ENCODE measurements around the gene ATP5ME. TPM values are rescaled to one million over a fixed set of nuclear protein-coding genes. Genes with fewer than 3 reads are reported as not detected.

ATP5ME gene
- total and polyA plus RNA-seq, 2 of the 13 experiments (the other 11 are each of a cell fraction or from before 2014, with no cell fraction given): 305 to 753 TPM

GRCh38 chr4:687048-687970 is 13.2 kb upstream of the ATP5ME start (continued):
- TF ChIP-seq, protein P1, sequence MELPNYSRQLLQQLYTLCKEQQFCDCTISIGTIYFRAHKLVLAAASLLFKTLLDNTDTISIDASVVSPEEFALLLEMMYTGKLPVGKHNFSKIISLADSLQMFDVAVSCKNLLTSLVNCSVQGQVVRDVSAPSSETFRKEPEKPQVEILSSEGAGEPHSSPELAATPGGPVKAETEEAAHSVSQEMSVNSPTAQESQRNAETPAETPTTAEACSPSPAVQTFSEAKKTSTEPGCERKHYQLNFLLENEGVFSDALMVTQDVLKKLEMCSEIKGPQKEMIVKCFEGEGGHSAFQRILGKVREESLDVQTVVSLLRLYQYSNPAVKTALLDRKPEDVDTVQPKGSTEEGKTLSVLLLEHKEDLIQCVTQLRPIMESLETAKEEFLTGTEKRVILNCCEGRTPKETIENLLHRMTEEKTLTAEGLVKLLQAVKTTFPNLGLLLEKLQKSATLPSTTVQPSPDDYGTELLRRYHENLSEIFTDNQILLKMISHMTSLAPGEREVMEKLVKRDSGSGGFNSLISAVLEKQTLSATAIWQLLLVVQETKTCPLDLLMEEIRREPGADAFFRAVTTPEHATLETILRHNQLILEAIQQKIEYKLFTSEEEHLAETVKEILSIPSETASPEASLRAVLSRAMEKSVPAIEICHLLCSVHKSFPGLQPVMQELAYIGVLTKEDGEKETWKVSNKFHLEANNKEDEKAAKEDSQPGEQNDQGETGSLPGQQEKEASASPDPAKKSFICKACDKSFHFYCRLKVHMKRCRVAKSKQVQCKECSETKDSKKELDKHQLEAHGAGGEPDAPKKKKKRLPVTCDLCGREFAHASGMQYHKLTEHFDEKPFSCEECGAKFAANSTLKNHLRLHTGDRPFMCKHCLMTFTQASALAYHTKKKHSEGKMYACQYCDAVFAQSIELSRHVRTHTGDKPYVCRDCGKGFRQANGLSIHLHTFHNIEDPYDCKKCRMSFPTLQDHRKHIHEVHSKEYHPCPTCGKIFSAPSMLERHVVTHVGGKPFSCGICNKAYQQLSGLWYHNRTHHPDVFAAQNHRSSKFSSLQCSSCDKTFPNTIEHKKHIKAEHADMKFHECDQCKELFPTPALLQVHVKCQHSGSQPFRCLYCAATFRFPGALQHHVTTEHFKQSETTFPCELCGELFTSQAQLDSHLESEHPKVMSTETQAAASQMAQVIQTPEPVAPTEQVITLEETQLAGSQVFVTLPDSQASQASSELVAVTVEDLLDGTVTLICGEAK (IDR thresholded peaks at IDR 0.05): no peak
- TF ChIP-seq, protein P1 (CRISPR knock-in tag; IDR thresholded peaks at IDR 0.05): no peak
- peak; percentile 61 for TF ChIP-seq RBM39 (IDR thresholded peaks at IDR 0.05; ENCODE audit: low read depth, low read length, poor library complexity, severe bottlenecking)
- no peak; the same call in 1 of the 2 replicates for TF ChIP-seq REPIN1 (CRISPR knock-in tag; IDR thresholded peaks at IDR 0.05; ENCODE audit: borderline replicate concordance, low read depth)
- peak; percentile 68; the same call in 1 of the 2 replicates for TF ChIP-seq POGZ (CRISPR knock-in tag; IDR thresholded peaks at IDR 0.05)
- TF ChIP-seq MIER3 (CRISPR knock-in tag; IDR thresholded peaks at IDR 0.05; ENCODE audit: borderline replicate concordance): no peak
- TF ChIP-seq ATM (IDR thresholded peaks at IDR 0.05; ENCODE audit: borderline replicate concordance): no peak
- TF ChIP-seq ZNF207 (IDR thresholded peaks at IDR 0.05; ENCODE audit: borderline replicate concordance): no peak
- TF ChIP-seq, protein P2, sequence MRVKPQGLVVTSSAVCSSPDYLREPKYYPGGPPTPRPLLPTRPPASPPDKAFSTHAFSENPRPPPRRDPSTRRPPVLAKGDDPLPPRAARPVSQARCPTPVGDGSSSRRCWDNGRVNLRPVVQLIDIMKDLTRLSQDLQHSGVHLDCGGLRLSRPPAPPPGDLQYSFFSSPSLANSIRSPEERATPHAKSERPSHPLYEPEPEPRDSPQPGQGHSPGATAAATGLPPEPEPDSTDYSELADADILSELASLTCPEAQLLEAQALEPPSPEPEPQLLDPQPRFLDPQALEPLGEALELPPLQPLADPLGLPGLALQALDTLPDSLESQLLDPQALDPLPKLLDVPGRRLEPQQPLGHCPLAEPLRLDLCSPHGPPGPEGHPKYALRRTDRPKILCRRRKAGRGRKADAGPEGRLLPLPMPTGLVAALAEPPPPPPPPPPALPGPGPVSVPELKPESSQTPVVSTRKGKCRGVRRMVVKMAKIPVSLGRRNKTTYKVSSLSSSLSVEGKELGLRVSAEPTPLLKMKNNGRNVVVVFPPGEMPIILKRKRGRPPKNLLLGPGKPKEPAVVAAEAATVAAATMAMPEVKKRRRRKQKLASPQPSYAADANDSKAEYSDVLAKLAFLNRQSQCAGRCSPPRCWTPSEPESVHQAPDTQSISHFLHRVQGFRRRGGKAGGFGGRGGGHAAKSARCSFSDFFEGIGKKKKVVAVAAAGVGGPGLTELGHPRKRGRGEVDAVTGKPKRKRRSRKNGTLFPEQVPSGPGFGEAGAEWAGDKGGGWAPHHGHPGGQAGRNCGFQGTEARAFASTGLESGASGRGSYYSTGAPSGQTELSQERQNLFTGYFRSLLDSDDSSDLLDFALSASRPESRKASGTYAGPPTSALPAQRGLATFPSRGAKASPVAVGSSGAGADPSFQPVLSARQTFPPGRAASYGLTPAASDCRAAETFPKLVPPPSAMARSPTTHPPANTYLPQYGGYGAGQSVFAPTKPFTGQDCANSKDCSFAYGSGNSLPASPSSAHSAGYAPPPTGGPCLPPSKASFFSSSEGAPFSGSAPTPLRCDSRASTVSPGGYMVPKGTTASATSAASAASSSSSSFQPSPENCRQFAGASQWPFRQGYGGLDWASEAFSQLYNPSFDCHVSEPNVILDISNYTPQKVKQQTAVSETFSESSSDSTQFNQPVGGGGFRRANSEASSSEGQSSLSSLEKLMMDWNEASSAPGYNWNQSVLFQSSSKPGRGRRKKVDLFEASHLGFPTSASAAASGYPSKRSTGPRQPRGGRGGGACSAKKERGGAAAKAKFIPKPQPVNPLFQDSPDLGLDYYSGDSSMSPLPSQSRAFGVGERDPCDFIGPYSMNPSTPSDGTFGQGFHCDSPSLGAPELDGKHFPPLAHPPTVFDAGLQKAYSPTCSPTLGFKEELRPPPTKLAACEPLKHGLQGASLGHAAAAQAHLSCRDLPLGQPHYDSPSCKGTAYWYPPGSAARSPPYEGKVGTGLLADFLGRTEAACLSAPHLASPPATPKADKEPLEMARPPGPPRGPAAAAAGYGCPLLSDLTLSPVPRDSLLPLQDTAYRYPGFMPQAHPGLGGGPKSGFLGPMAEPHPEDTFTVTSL (CRISPR knock-in tag; IDR thresholded peaks at IDR 0.05; ENCODE audit: borderline replicate concordance): no peak
- peak; percentile 64; the same call in 1 of the 2 replicates for TF ChIP-seq ZSCAN20 (CRISPR knock-in tag; IDR thresholded peaks at IDR 0.05; ENCODE audit: borderline replicate concordance)
- TF ChIP-seq KDM1A (CRISPR knock-in tag; IDR thresholded peaks at IDR 0.05): no peak
- TF ChIP-seq BRCA1 (CRISPR knock-in tag; IDR thresholded peaks at IDR 0.05): 0 out of 2 replicates have a peak, but pooled peaks have one; percentile 39

Data from HepG2 (cell line).